VCaP (cell line): Measurements from ENCODE around the gene ZNF483.

Source experiments
- H3K27ac ChIP-seq: fragments of 450-650 bp; 2 replicates; pipeline ENCODE4 v1.5.1; 2017
- TF ChIP-seq, protein P1 (sequence below): fragments of 450-650 bp; conservative IDR thresholded peaks from 2 replicates; pipeline ENCODE4 v1.5.1; 2017; ENCODE audit warnings: mild to moderate bottlenecking, moderate library complexity

ZNF483 gene

DNA sequence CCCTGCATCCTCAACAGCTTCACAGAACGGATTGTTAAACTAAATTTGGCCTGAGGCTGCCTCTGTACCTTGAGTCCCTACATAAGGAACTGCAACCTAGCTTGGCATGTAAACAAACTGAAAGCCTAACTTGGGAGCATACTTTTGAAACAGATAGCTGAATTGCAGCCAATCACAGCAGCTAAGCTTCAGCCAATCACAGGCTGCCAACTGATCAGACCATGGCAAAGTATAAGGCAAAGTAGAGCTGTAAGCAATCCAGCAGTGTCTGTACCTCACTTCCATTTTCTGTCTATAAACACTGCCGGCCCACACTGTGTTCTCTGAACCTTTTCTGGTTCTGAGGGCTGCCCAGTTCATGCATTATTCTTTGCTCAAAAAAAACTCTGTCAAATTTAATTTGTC is 8.9 kb upstream of the ZNF483 start:
- H3K27ac ChIP-seq = no peak overlapping the region
- TF ChIP-seq, protein P1, sequence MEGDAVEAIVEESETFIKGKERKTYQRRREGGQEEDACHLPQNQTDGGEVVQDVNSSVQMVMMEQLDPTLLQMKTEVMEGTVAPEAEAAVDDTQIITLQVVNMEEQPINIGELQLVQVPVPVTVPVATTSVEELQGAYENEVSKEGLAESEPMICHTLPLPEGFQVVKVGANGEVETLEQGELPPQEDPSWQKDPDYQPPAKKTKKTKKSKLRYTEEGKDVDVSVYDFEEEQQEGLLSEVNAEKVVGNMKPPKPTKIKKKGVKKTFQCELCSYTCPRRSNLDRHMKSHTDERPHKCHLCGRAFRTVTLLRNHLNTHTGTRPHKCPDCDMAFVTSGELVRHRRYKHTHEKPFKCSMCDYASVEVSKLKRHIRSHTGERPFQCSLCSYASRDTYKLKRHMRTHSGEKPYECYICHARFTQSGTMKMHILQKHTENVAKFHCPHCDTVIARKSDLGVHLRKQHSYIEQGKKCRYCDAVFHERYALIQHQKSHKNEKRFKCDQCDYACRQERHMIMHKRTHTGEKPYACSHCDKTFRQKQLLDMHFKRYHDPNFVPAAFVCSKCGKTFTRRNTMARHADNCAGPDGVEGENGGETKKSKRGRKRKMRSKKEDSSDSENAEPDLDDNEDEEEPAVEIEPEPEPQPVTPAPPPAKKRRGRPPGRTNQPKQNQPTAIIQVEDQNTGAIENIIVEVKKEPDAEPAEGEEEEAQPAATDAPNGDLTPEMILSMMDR = no peak

DNA sequence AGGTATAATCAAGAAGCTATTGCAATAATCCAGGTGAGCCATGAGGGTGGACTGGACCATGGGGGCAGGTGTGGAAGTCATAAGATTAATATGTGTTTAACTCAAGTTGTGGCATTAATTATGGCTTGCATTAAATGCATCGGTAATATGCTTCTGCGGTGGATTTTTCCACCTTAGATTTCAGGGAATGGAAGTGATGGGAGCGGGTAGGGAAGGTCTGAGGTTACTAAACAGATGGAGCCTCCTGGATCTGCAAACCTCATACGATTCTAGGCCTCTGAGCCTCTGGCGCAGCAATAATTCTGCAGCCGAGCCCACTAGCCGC is 286 bp upstream of the ZNF483 start:
- peak overlapping the region; percentile 80 for H3K27ac ChIP-seq
- TF ChIP-seq, protein P1 = no peak

DNA sequence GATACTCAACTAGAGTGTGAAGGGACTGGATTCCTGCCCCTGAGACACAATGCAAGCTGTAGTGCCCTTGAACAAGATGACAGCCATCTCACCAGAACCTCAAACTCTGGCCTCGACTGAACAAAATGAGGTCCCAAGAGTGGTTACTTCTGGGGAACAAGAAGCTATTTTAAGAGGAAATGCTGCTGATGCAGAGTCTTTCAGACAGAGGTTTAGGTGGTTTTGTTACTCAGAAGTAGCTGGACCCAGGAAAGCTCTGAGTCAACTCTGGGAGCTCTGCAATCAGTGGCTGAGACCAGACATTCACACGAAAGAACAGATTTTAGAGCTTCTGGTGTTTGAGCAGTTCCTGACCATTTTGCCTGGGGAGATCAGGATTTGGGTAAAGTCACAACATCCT is 2.4 kb downstream of the ZNF483 start:
- TF ChIP-seq, protein P1 = no peak
- H3K27ac ChIP-seq = no peak overlapping the region

DNA sequence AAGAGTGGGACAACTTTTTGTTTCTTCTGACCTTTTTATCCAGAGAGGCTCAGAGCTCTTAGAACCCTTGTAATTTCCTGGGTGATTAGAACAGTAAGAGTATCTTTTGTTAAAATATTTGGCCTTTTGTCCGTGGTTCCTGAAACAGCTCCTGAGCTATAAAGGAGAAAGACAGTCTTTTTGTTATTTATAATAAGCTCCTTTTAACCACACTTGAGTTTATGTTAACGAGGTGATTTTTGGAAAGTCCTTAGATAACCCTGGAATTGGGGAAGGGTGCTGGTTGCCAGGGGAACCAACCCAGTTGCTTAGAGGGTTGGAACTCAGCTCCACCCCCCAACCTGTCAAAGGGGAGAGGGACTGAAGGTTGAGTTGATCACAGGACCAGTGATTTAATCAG is 4.8 kb downstream of the ZNF483 start:
- H3K27ac ChIP-seq = no peak overlapping the region
- TF ChIP-seq, protein P1 = no peak

DNA sequence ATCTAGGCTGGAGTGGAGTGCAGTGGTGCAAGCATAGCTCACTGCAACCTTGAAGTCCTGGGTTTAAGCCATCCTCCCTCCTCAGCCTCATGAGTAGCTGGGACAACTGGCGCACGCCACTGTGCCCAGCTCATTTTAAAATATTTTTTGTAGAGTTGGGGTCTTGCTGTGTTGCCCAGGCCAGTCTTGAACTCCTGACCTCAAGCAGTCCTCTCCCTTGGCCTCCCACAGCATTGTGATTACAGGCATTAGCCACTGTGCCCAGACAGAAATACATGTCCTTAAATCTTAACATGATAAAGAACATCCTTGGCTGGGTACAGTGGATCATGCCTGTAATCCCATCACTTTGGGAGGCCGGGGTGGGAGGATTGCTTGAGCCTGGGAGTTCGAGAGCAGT is 6.7 kb downstream of the ZNF483 start:
- TF ChIP-seq, protein P1 = no peak
- no peak overlapping the region for H3K27ac ChIP-seq

DNA sequence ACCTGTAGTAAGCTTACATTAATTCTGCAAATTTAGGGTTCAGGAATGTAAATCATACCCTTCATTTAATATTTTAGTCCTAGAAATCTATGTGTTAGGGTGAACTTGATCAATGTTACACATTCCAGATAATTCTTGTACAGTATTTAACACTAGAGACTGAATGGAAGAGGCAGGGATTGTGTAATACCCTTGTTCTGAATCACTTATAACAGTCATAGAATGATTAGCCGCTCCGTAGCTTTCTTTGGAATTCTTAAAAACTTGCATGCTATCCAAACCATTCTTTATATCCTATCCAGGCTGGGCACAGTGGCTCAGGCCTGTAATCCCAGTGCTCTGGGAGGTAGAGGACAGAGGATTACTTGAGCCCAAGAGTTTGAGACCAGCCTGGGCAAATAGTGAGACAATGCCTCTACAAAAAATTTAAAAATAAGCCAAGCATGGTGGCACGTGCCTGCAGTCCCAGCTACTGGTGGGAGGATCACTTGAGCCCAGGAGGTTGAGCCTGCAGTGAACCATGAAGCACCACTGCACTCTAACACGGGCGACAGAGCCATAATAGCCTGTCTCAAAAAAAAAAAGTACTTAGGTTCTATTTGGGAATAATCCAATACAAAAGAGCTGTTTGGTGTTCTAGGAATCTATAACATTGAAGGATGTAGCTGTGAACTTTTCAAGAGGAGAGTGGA is 8.3 kb downstream of the ZNF483 start:
- TF ChIP-seq, protein P1 = no peak
- no peak overlapping the region for H3K27ac ChIP-seq

DNA sequence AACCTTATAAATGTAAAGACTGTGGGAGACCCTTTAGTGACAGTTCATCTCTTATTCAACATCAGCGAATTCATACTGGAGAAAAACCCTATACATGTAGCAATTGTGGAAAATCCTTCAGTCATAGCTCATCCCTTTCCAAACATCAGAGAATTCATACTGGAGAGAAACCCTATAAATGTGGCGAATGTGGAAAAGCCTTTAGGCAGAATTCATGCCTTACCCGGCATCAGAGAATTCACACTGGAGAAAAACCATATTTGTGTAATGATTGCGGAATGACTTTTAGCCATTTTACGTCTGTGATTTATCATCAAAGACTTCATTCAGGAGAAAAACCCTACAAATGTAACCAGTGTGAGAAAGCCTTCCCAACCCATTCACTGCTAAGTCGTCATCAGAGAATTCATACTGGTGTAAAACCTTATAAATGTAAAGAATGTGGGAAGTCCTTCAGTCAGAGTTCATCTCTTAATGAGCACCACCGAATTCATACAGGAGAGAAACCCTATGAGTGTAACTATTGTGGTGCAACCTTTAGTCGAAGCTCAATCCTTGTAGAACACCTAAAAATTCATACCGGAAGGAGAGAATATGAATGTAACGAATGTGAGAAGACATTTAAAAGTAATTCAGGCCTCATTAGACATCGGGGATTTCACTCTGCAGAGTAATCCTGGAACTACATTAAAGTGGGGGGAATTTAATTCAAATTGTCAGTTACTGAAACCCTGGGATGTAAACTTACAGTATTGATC is 17.7 kb downstream of the ZNF483 start:
- TF ChIP-seq, protein P1 = no peak
- no peak overlapping the region for H3K27ac ChIP-seq
